D721Med (cell line): ENCODE results near the gene CAMK1G.

Experiments
- DNase-seq: peaks from one replicate; pipeline ENCODE4 v3.0.0; 2011; ENCODE audit warnings: low spot score; ENCODE audit not compliant: insufficient read length
- FAIRE-seq: peaks from 2 replicates; lab custom pipeline; 2011; peaks lifted over from hg19 to GRCh38; lab: Jason Lieb, UNC
- TF ChIP-seq, protein P1 (sequence below): IDR thresholded peaks from 2 replicates; pipeline ENCODE4 v1.5.1; 2012; ENCODE audit warnings: mild to moderate bottlenecking, control low read depth; ENCODE audit not compliant: insufficient read depth; ENCODE audit errors: missing control alignments

Gene CAMK1G

GRCh38 chr1:209618756-209619420 lies 35.4 kb downstream of the CAMK1G start:
- no peak for FAIRE-seq
- TF ChIP-seq, protein P1, sequence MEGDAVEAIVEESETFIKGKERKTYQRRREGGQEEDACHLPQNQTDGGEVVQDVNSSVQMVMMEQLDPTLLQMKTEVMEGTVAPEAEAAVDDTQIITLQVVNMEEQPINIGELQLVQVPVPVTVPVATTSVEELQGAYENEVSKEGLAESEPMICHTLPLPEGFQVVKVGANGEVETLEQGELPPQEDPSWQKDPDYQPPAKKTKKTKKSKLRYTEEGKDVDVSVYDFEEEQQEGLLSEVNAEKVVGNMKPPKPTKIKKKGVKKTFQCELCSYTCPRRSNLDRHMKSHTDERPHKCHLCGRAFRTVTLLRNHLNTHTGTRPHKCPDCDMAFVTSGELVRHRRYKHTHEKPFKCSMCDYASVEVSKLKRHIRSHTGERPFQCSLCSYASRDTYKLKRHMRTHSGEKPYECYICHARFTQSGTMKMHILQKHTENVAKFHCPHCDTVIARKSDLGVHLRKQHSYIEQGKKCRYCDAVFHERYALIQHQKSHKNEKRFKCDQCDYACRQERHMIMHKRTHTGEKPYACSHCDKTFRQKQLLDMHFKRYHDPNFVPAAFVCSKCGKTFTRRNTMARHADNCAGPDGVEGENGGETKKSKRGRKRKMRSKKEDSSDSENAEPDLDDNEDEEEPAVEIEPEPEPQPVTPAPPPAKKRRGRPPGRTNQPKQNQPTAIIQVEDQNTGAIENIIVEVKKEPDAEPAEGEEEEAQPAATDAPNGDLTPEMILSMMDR = no peak
- DNase-seq = no peak

DNA sequence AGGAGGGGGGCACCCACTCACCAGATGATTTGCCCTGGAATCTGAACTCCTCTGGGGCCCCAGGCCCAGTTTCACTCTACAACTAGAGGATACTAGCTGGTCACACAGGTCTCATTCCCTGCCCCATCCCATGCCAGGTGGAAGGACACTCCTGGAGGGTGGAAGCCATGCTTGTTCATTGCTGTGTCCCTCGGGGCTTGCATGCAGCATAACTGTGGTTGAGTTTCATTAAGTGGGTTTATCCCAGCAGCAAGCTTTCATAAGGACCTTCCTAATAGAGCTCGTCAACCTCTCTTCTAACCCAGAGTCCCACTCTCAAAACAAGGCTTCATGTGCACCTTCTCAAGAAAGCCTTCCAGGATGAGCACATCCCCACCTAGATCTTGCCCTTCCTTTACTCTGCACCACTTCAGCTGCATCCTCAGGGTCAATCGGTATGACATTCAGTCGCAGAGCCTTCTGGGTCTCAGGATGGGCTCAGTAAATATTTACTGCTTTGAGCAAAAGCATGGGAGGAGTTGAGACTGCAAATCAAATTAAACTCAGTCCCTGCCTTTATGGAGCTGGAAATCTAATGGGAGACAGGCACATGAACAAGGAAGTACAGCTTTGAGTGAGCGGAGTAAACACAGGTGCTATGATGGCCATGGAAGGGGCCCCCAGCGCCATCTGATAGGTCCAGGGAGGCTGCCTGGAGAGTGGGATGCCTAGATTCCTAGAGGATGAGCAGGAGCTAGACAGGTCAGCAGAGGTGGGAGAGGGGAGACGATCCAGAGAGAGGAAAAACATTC lies 36.4 kb downstream of the CAMK1G start:
- no peak for FAIRE-seq
- DNase-seq = no peak
- TF ChIP-seq, protein P1 = no peak

- TF ChIP-seq, protein P1 = no peak
- FAIRE-seq (no peak), DNase-seq (no peak)
Observed at GRCh38 chr1:209620487-209620884, 37.0 kb downstream of the CAMK1G start.

- no peak for DNase-seq
- TF ChIP-seq, protein P1 = no peak
- no peak for FAIRE-seq
Observed at GRCh38 chr1:209621286-209621685, 37.8 kb downstream of the CAMK1G start.

GRCh38 chr1:209621741-209622655 lies 38.5 kb downstream of the CAMK1G start:
- DNase-seq = no peak
- TF ChIP-seq, protein P1 = no peak
- FAIRE-seq = no peak

DNA sequence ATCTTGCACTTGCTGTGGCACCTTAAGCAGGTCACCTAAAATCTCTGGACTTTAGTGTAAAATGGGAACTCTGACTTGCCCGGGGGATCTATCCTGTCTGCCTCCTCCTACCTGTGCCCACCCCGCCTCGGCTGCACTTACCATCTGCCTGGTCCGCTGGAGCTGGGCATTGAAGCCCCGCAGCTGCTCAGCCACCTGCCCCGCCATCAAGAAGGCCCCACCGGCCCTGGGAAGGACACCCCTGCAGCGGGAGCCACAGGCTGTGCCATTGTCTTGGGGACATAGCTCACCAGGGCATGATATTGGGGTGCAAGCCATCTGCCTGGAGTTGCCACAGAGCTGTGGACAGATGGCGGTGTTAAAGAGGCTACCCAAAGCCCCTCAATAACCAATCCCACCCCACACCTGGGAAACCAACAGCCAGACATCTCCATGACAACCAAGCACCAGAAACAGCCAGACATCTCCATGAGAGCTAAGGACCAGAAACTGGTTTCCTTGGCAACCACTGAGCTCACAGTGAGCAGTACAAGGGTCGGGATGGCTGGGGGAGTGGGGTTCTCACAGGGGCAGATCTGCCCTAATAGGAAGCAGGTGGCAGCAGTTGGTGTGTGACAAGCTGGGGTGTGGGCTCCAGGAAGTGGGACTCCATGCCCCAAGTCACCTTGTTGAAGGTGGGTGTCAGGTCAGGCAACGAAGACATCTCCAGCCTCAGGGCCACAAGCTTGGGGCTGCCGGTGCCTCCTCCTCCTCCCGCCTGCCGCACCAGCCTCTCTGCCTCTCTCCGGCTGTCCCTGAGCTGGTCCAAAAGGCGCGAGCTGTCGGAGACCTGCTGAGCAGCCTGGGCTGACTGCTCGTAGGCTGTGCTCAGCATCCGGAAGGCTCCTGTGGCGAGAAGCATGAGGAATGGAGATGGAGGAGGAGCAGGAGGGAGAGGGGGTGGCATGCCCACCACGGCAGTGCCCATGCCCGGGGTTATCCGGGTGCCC lies 39.6 kb downstream of the CAMK1G start:
- DNase-seq (no peak), FAIRE-seq (no peak)
- TF ChIP-seq, protein P1 = no peak
